GM21717 (cell line): ENCODE results near the gene ARHGAP44.
"Not testable (repeated sequence)": the region's sequence is repeated elsewhere in the genome, so short reads cannot be mapped to it uniquely, and the experiment has no call there.

Experiments
- ATAC-seq: cut with Tn5 transposase; IDR thresholded peaks from one replicate; pipeline ENCODE4 v1.9.1; 2021; ENCODE audit warnings: mild to moderate bottlenecking, moderate library complexity; ENCODE audit not compliant: unreplicated experiment

The ARHGAP44 gene

GRCh38 chr17:12814718-12815117, 25.4 kb downstream of the ARHGAP44 start:
- no peak for ATAC-seq

- ATAC-seq = peak; percentile 99
Measured at GRCh38 chr17:12815642-12816141, 26.4 kb downstream of the ARHGAP44 start.

- ATAC-seq = no peak
Measured at GRCh38 chr17:12821376-12821940, 32.2 kb downstream of the ARHGAP44 start.

GRCh38 chr17:12826431-12826830, 37.1 kb downstream of the ARHGAP44 start:
- no peak for ATAC-seq

- ATAC-seq = no peak
Measured at GRCh38 chr17:12830777-12831247, 41.5 kb downstream of the ARHGAP44 start.

- ATAC-seq = no peak
Measured at GRCh38 chr17:12831839-12832238, 42.5 kb downstream of the ARHGAP44 start.

GRCh38 chr17:12839042-12839441, 49.7 kb downstream of the ARHGAP44 start:
- ATAC-seq = no peak

- no peak for ATAC-seq
Measured at GRCh38 chr17:12842936-12843335, 53.6 kb downstream of the ARHGAP44 start.

GRCh38 chr17:12850996-12851395, 61.7 kb downstream of the ARHGAP44 start:
- no peak for ATAC-seq

GRCh38 chr17:12851901-12852435, 62.7 kb downstream of the ARHGAP44 start:
- no peak for ATAC-seq

- ATAC-seq = no peak
Measured at GRCh38 chr17:12853921-12854320, 64.6 kb downstream of the ARHGAP44 start.

- ATAC-seq = no peak
Measured at GRCh38 chr17:12856416-12856815, 67.1 kb downstream of the ARHGAP44 start.

GRCh38 chr17:12857592-12857991, 68.3 kb downstream of the ARHGAP44 start:
- no peak for ATAC-seq

- peak; percentile 68 for ATAC-seq
Measured at GRCh38 chr17:12859520-12859919, 70.2 kb downstream of the ARHGAP44 start.

GRCh38 chr17:12865769-12866168, 76.5 kb downstream of the ARHGAP44 start:
- ATAC-seq = no peak

GRCh38 chr17:12866244-12866643, 76.9 kb downstream of the ARHGAP44 start:
- ATAC-seq = no peak

- ATAC-seq = no peak
Measured at GRCh38 chr17:12867726-12868125, 78.4 kb downstream of the ARHGAP44 start.

- not testable (repeated sequence) for ATAC-seq
Measured at GRCh38 chr17:12873415-12874125, 84.3 kb downstream of the ARHGAP44 start.

- ATAC-seq = no peak
Measured at GRCh38 chr17:12877953-12878669, 88.8 kb downstream of the ARHGAP44 start.

GRCh38 chr17:12879096-12879495, 89.8 kb downstream of the ARHGAP44 start:
- ATAC-seq = not testable (repeated sequence)

GRCh38 chr17:12883472-12883871, 94.2 kb downstream of the ARHGAP44 start:
- ATAC-seq = no peak
